Mesenchymal stem cell (in vitro differentiated cells and primary cell): ENCODE data around the gene TST.

Experiments
- DNase-seq: peaks from one replicate; pipeline ENCODE4 v3.0.0-alpha.2; 2013
- H2AFZ ChIP-seq: one replicate; pipeline ENCODE4 v1.6.1; 2013; ENCODE audit warnings: low read depth, mild to moderate bottlenecking, control low read depth, inconsistent platforms, low read length, moderate library complexity
- H2AK5ac ChIP-seq: 2 replicates; pipeline ENCODE4 v1.6.1; 2013; ENCODE audit warnings: low read length, moderate library complexity, mild to moderate bottlenecking, inconsistent platforms; ENCODE audit not compliant: severe bottlenecking
- H2BK120ac ChIP-seq: one replicate; pipeline ENCODE4 v1.6.1; 2013; ENCODE audit warnings: low read depth, mild to moderate bottlenecking, inconsistent platforms, low read length, moderate library complexity
- H2BK12ac ChIP-seq, 2 experiments: one replicate each; pipeline ENCODE4 v1.6.1; 2013; ENCODE audit warnings: inconsistent platforms in 2 of 2, low read length in 2 of 2, mild to moderate bottlenecking in 2 of 2, moderate library complexity in 2 of 2, control low read depth in 1 of 2
- H2BK15ac ChIP-seq: one replicate; pipeline ENCODE4 v1.6.1; 2013; ENCODE audit warnings: mild to moderate bottlenecking, low read depth, inconsistent platforms; ENCODE audit not compliant: poor library complexity, severe bottlenecking
- H2BK5ac ChIP-seq: 2 replicates; pipeline ENCODE4 v1.6.1; 2013; ENCODE audit warnings: low read depth, mild to moderate bottlenecking, low read length, control low read depth, inconsistent platforms; ENCODE audit not compliant: poor library complexity, severe bottlenecking
- H3K14ac ChIP-seq, 2 experiments: one replicate each; pipeline ENCODE4 v1.6.1; 2013; ENCODE audit warnings: inconsistent platforms in 2 of 2, low read length in 2 of 2, control low read depth in 1 of 2, mild to moderate bottlenecking in 1 of 2, moderate library complexity in 1 of 2
- H3K18ac ChIP-seq, 2 experiments: one replicate each; pipeline ENCODE4 v1.6.1; 2013; ENCODE audit warnings: inconsistent platforms in 2 of 2, low read length in 2 of 2, control low read depth in 1 of 2, low read depth in 1 of 2, mild to moderate bottlenecking in 1 of 2
- H3K23ac ChIP-seq, 2 experiments: one replicate each; pipeline ENCODE4 v1.6.1; 2013; ENCODE audit warnings: inconsistent platforms in 2 of 2, low read length in 2 of 2, mild to moderate bottlenecking in 2 of 2, moderate library complexity in 2 of 2, control low read depth in 1 of 2
- H3K27ac ChIP-seq: 2 replicates; pipeline ENCODE4 v1.5.1; 2013; ENCODE audit warnings: mild to moderate bottlenecking, moderate library complexity, low read length, control low read depth, inconsistent platforms; ENCODE audit not compliant: poor library complexity, severe bottlenecking
- H3K27me3 ChIP-seq, 2 experiments: 2 replicates each; pipeline versions ENCODE4 v1.6.1 to v1.7.0; 2013; ENCODE audit warnings: low read length in 2 of 2, mild to moderate bottlenecking in 2 of 2, moderate library complexity in 2 of 2, control low read depth in 1 of 2, inconsistent platforms in 1 of 2; ENCODE audit not compliant: control insufficient read depth in 1 of 2, insufficient read depth in 1 of 2
- H3K36me3 ChIP-seq, 2 experiments: 2 replicates each; pipeline versions ENCODE4 v1.6.1 to v1.7.0; 2013; ENCODE audit warnings: low read length in 2 of 2, control low read depth in 1 of 2, inconsistent platforms in 1 of 2, low read depth in 1 of 2, mild to moderate bottlenecking in 1 of 2; ENCODE audit not compliant: insufficient read depth in 2 of 2, control insufficient read depth in 1 of 2
- H3K4ac ChIP-seq, 2 experiments: one replicate each; pipeline ENCODE4 v1.6.1; 2013; ENCODE audit warnings: inconsistent platforms in 2 of 2, low read length in 2 of 2, mild to moderate bottlenecking in 2 of 2, moderate library complexity in 2 of 2, control low read depth in 1 of 2, low read depth in 1 of 2
- H3K4me1 ChIP-seq: 2 replicates; pipeline ENCODE4 v1.6.1; 2013; ENCODE audit warnings: low read depth, low read length, control low read depth; ENCODE audit not compliant: control insufficient read depth, insufficient read depth
- H3K4me2 ChIP-seq: 2 replicates; pipeline ENCODE4 v1.6.1; 2013; ENCODE audit warnings: low read length, mild to moderate bottlenecking, inconsistent platforms; ENCODE audit not compliant: poor library complexity, severe bottlenecking
- H3K4me3 ChIP-seq, 2 experiments: 2 replicates each; pipeline versions ENCODE4 v1.5.1 to v1.7.0; 2013; ENCODE audit warnings: low read length in 2 of 2, mild to moderate bottlenecking in 2 of 2, control low read depth in 1 of 2, low read depth in 1 of 2; ENCODE audit not compliant: insufficient read depth in 1 of 2
- H3K79me1 ChIP-seq: replicated peaks from 2 replicates; pipeline ENCODE4 v1.6.1; 2013; ENCODE audit warnings: mild to moderate bottlenecking, control low read depth, low read length, inconsistent platforms; ENCODE audit not compliant: poor library complexity, severe bottlenecking
- H3K9ac ChIP-seq: 2 replicates; pipeline ENCODE4 v1.7.0; 2013; ENCODE audit warnings: mild to moderate bottlenecking, low read length, moderate library complexity
- H3K9me3 ChIP-seq: 2 replicates; pipeline ENCODE4 v1.7.0; 2013; ENCODE audit warnings: mild to moderate bottlenecking, low read length; ENCODE audit not compliant: control insufficient read depth
- H4K8ac ChIP-seq: one replicate; pipeline ENCODE4 v1.6.1; 2013; ENCODE audit warnings: inconsistent platforms, mild to moderate bottlenecking, low read length, moderate library complexity
- H4K91ac ChIP-seq: one replicate; pipeline ENCODE4 v1.6.1; 2013; ENCODE audit warnings: mild to moderate bottlenecking, low read length, inconsistent platforms
- WGBS: methylation state at CpG from one replicate; pipeline ENCODE4 v1.1.7; 2013; ENCODE audit warnings: mixed read lengths; 5-methylcytosine and 5-hydroxymethylcytosine counted together

Gene TST

DNA sequence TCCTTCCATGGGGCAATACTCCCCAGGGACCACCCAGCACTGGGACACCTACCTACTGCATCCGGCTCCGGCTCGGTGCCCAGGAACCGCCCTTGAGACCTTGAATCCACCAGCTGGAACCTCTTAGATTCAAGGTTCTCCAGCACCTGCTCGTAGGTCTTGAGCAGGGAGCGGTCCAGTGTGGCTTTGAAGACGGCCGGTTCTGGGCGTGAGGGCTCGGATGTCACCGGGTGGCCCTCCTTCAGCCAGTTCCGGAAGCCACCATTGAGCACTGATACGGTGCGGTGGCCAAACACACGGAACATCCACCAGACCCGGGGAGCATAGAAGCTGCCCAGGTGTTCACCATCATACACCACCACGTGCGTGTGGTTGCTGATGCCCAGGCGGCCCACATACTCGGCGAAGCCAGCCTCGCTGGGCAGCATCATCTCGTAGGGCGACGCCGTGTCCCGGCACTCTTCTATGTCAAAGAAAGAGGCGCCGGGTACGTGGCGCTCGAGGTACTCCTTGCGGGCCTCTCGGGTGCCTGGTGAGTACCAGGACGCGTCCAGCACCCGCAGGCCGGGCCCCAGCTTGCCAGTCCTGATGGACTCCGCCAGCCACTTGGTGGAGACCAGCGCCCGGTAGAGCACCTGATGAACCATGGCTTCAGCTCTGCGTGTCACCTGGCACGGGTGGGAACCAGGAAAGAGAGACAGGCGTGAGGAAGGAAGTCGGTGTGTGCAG lies 997 bp downstream of the TST start:
- Histone ChIP-seq H2BK15ac (no peak overlapping the region), H3K4me3 (peak overlapping the region; percentile 84 to 87), H3K4me2 (peak overlapping the region; percentile 94), H3K9me3 (no peaks in the 10 kb centered on the region), H3K14ac (peak overlapping the region in 1 of 2 experiments; percentile 63), H3K79me1 (peaks cover 42% of the 10 kb centered on the region), H4K91ac (no peak overlapping the region), H3K4me1 (peaks cover 37% of the 10 kb centered on the region), H3K23ac (no peak overlapping the region), H2BK120ac (no peak overlapping the region), H2AK5ac (no peak overlapping the region), H4K8ac (peak overlapping the region; percentile 1), H3K27me3 (no peaks in the 10 kb centered on the region), H3K36me3 (peaks cover 18 to 37% of the 10 kb centered on the region in 2 experiments), H2BK5ac (no peak overlapping the region), H3K18ac (peak overlapping the region; percentile 30 to 85), H2BK12ac (no peak overlapping the region), H2AFZ (no peak overlapping the region), H3K9ac (peak overlapping the region; percentile 77), H3K27ac (no peak overlapping the region), H3K4ac (peak overlapping the region in 1 of 2 experiments; percentile 70)
- 78% methylated on average over 45 of the region's 45 CpGs for WGBS
- no peak for DNase-seq

DNA sequence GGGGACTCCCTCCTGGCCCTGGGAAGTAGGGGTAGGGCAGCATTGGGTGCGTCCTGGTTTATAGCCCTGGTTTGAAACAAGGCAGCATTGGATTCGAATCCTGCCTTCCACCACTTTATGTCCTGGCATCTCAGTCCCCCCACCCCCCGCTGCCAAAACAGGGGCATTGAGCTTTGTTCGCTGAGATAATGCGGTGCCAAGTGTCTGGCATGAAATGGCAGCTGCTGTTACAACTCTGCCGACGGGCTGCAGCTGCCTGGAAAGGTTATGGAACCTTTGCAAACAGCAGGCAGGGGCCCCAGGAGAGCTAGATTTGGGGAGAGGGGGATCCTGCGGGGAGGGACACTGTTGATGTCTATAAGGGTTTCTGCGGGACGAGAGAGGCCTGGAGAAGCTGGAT lies 1.9 kb downstream of the TST start:
- Histone ChIP-seq H3K18ac (peak overlapping the region in 1 of 2 experiments; percentile 44), H2BK5ac (no peak overlapping the region), H2BK120ac (no peak overlapping the region), H2AFZ (no peak overlapping the region), H2BK15ac (no peak overlapping the region), H4K8ac (peak overlapping the region; percentile 17), H2BK12ac (no peak overlapping the region), H3K4me2 (no peak overlapping the region), H2AK5ac (no peak overlapping the region), H3K4ac (no peak overlapping the region), H3K14ac (no peak overlapping the region), H3K9ac (no peak overlapping the region), H3K4me1 (peaks cover 34% of the 10 kb centered on the region), H3K27me3 (no peaks in the 10 kb centered on the region), H3K27ac (no peak overlapping the region), H3K36me3 (peaks cover 18 to 30% of the 10 kb centered on the region in 2 experiments), H3K4me3 (no peak overlapping the region), H3K79me1 (peaks cover 35% of the 10 kb centered on the region), H4K91ac (peak overlapping the region; percentile 11), H3K9me3 (no peaks in the 10 kb centered on the region), H3K23ac (no peak overlapping the region)
- 94% methylated on average over 9 of the region's 10 CpGs for WGBS
- DNase-seq = no peak

DNA sequence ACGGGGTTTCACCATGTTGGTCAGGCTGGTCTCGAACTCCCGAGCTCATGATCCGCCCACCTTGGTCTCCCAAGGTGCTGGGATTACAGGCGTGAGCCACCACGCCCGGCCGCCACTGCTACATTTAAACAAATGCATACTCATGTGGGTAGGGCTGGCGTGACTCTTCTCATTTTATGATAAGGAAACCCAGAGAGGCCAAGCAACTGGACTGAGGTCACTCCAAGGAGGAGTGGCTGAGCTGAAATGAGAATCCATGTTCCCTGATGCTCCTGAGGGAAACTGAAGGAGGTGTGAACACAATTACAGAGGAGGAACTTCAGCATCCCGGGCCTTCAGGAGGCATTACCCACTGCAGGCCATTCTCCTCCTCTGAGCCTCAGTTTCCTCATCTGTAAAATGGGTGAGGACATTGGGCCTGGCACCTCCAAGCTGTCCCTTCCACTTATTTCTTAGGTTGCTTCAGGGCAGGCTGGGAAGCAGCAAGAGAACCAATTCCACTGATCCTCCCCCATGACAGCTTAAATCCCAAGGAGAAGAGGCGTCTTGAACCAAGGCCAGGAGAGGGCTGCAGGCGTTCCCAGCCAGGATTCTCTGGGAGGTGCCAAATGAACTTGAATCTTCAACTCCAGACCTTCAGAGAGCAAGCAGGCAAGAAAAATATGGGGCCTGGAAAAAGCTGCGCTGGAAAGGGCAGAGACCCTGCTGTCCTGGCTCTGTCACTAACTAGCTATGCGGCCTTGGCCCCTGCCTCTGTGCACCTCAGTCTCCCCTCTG lies 2.9 kb downstream of the TST start:
- no peak overlapping the region for H3K27ac ChIP-seq
- H2AK5ac ChIP-seq = no peak overlapping the region
- H3K18ac ChIP-seq = no peak overlapping the region
- H3K4me3 ChIP-seq = no peak overlapping the region
- 94% methylated on average over 14 of the region's 14 CpGs for WGBS
- H4K91ac ChIP-seq = no peak overlapping the region
- no peak overlapping the region for H2BK15ac ChIP-seq
- H2BK5ac ChIP-seq = no peak overlapping the region
- peaks cover 31% of the 10 kb centered on the region for H3K4me1 ChIP-seq
- peaks cover 18 to 29% of the 10 kb centered on the region in 2 experiments for H3K36me3 ChIP-seq
- no peak overlapping the region for H4K8ac ChIP-seq
- no peak overlapping the region for H2BK12ac ChIP-seq
- H3K27me3 ChIP-seq = no peaks in the 10 kb centered on the region
- DNase-seq = no peak
- no peak overlapping the region for H3K14ac ChIP-seq
- no peak overlapping the region for H3K4me2 ChIP-seq
- peaks cover 29% of the 10 kb centered on the region for H3K79me1 ChIP-seq
- no peak overlapping the region for H2BK120ac ChIP-seq
- no peak overlapping the region for H3K4ac ChIP-seq
- H2AFZ ChIP-seq = no peak overlapping the region
- no peak overlapping the region for H3K23ac ChIP-seq
- no peak overlapping the region for H3K9ac ChIP-seq
- no peaks in the 10 kb centered on the region for H3K9me3 ChIP-seq

DNA sequence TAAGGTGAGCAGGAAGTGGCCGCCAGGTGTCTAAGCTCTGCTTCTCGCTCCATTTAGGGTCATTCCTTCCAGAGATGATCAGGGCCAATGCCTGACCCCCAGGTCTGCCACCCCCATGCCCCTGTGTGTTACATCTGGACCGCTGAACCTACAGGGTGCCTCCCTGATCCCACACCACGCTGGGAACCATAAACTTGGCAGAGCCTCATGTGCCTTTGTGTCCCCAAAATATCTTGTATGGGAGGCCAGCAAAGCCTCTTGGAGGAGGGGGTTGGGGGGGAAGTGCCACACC lies 3.7 kb downstream of the TST start:
- no peak overlapping the region for H2AK5ac ChIP-seq
- no peak overlapping the region for H3K4me2 ChIP-seq
- H3K9ac ChIP-seq = no peak overlapping the region
- no peaks in the 10 kb centered on the region for H3K27me3 ChIP-seq
- H3K18ac ChIP-seq = no peak overlapping the region
- H2BK120ac ChIP-seq = no peak overlapping the region
- no peak overlapping the region for H4K8ac ChIP-seq
- H2BK5ac ChIP-seq = no peak overlapping the region
- no peak overlapping the region for H3K14ac ChIP-seq
- no peak overlapping the region for H3K4ac ChIP-seq
- no peak overlapping the region for H3K27ac ChIP-seq
- peaks cover 18 to 26% of the 10 kb centered on the region in 2 experiments for H3K36me3 ChIP-seq
- H4K91ac ChIP-seq = no peak overlapping the region
- no peak overlapping the region for H2BK15ac ChIP-seq
- H3K9me3 ChIP-seq = no peaks in the 10 kb centered on the region
- no peak overlapping the region for H2BK12ac ChIP-seq
- H3K4me1 ChIP-seq = peaks cover 27% of the 10 kb centered on the region
- H3K23ac ChIP-seq = no peak overlapping the region
- WGBS = 94% methylated on average over 4 of the region's 4 CpGs
- H3K79me1 ChIP-seq = peaks cover 25% of the 10 kb centered on the region
- H3K4me3 ChIP-seq = no peak overlapping the region
- DNase-seq = no peak
- no peak overlapping the region for H2AFZ ChIP-seq
